SK-N-DZ (cell line): ENCODE measurements around the gene TSC22D4. TPM values are rescaled to one million over a fixed set of nuclear protein-coding genes. Genes with fewer than 3 reads are reported as not detected.
A peak's percentile ranks its signal among the peaks of the same experiment; 100 is the strongest.
"Not testable (repeated sequence)": the region's sequence is repeated elsewhere in the genome, so short reads cannot be mapped to it uniquely, and the experiment has no call there.

ENCODE experiments used
- DNase-seq: peaks from one replicate; pipeline ENCODE4 v3.0.0-alpha.2; 2015; ENCODE audit warnings: low spot score
- polyA plus RNA-seq, 2 experiments: library from polyadenylated mRNA; depleted of rRNA; stranded (reverse); fragments of >200 nt; gene quantifications; 2 replicates each; pipeline ENCODE4 v1.2.3, GENCODE V29; 2014

Gene TSC22D4
- 21.1 and 24.7 TPM in 2 replicates for polyA plus RNA-seq (2014; cell fraction: cytosol; rRNA removed)
- 16.0 and 23.2 TPM in 2 replicates for polyA plus RNA-seq (2014; cell fraction: nucleus; rRNA removed)

GRCh38 chr7:100478958-100479660 is at the start of gene TSC22D4:
TSS of gene TSC22D4 (minus strand) at chr7:100479214. CDS start at chr7:100478038, 1,176 bp downstream.
- peak; percentile 98 for DNase-seq

GRCh38 chr7:100528108-100528866 is 49.3 kb upstream of the TSC22D4 start:
- DNase-seq = not testable (repeated sequence)

- not testable (repeated sequence) for DNase-seq
Measured at GRCh38 chr7:100523192-100523591, 44.2 kb upstream of the TSC22D4 start.

GRCh38 chr7:100521909-100522593 is 43.0 kb upstream of the TSC22D4 start:
- DNase-seq = not testable (repeated sequence)

- DNase-seq = no peak
Measured at GRCh38 chr7:100521076-100521475, 42.1 kb upstream of the TSC22D4 start.

- DNase-seq = no peak
Measured at GRCh38 chr7:100520138-100520537, 41.1 kb upstream of the TSC22D4 start.

- no peak for DNase-seq
Measured at GRCh38 chr7:100519580-100519979, 40.6 kb upstream of the TSC22D4 start.

- DNase-seq = no peak
Measured at GRCh38 chr7:100517305-100517704, 38.3 kb upstream of the TSC22D4 start.

GRCh38 chr7:100516135-100516812 is 37.3 kb upstream of the TSC22D4 start:
- peak; percentile 32 for DNase-seq

GRCh38 chr7:100515072-100515532 is 36.1 kb upstream of the TSC22D4 start:
- no peak for DNase-seq

GRCh38 chr7:100513212-100513810 is 34.3 kb upstream of the TSC22D4 start:
- no peak for DNase-seq

- DNase-seq = no peak
Measured at GRCh38 chr7:100510437-100511239, 31.6 kb upstream of the TSC22D4 start.

- DNase-seq = no peak
Measured at GRCh38 chr7:100509231-100509630, 30.2 kb upstream of the TSC22D4 start.

- peak; percentile 54 for DNase-seq
Measured at GRCh38 chr7:100506356-100506923, 27.4 kb upstream of the TSC22D4 start.

GRCh38 chr7:100504887-100505611 is 26.0 kb upstream of the TSC22D4 start:
- DNase-seq = no peak

- not testable (repeated sequence) for DNase-seq
Measured at GRCh38 chr7:100504031-100504430, 25.0 kb upstream of the TSC22D4 start.

- DNase-seq = not testable (repeated sequence)
Measured at GRCh38 chr7:100500743-100501142, 21.7 kb upstream of the TSC22D4 start.

GRCh38 chr7:100496509-100496908 is 17.5 kb upstream of the TSC22D4 start:
- no peak for DNase-seq
